Measurements from ENCODE around the gene CDC27.

Gene CDC27

GRCh38 chr17:47188876-47189731, at the start of gene CDC27:
Gene CDC27 (minus strand): TSS chr17:47189295. CDS start chr17:47189172, 123 bp downstream.
- Mint-ChIP-seq H3K9me3 (no peaks in the 10 kb centered on the region), H3K27ac (peak within 1 kb of the TSS; percentile 97 to 99 (median 99))

GRCh38 chr17:47238321-47239010, 49.4 kb upstream of the CDC27 start:
- Mint-ChIP-seq H3K27ac (no peak overlapping the region), H3K9me3 (no peaks in the 10 kb centered on the region), H3K4me3 (no peak overlapping the region), H3K4me1 (peaks cover 18% of the 10 kb centered on the region), H3K36me3 (ENCODE audit: low read depth) (no peaks in the 10 kb centered on the region), H3K27me3 (ENCODE audit: low read depth) (no peaks in the 10 kb centered on the region)
- no peak for TF ChIP-seq CTCF (IDR thresholded peaks at IDR 0.05; ENCODE audit: unreplicated experiment in 3 of 3)

More at GRCh38 chr17:47188876-47189731, at the start of gene CDC27:
- Mint-ChIP-seq H3K27me3 (ENCODE audit: low read depth) (no peaks in the 10 kb centered on the region), H3K4me1 (peaks cover 53% of the 10 kb centered on the region), H3K36me3 (ENCODE audit: low read depth) (peaks cover 4% of the 10 kb centered on the region), H3K4me3 (peak within 1 kb of the TSS; percentile 98 to 99 (median 99))
- no peak for TF ChIP-seq CTCF (IDR thresholded peaks at IDR 0.05; ENCODE audit: unreplicated experiment in 3 of 3)

GRCh38 chr17:47237841-47238240, 48.7 kb upstream of the CDC27 start:
- Mint-ChIP-seq H3K27me3 (ENCODE audit: low read depth) (no peaks in the 10 kb centered on the region), H3K4me3 (no peak overlapping the region), H3K9me3 (no peaks in the 10 kb centered on the region), H3K36me3 (ENCODE audit: low read depth) (no peaks in the 10 kb centered on the region), H3K27ac (no peak overlapping the region), H3K4me1 (peaks cover 18% of the 10 kb centered on the region)
- no peak for TF ChIP-seq CTCF (IDR thresholded peaks at IDR 0.05; ENCODE audit: unreplicated experiment in 3 of 3)

- no peak for TF ChIP-seq CTCF (IDR thresholded peaks at IDR 0.05; ENCODE audit: unreplicated experiment in 3 of 3)
- H3K4me3 Mint-ChIP-seq, result no peak overlapping the region
- H3K27me3 Mint-ChIP-seq (ENCODE audit: low read depth), result peaks cover 5% of the 10 kb centered on the region
- H3K4me1 Mint-ChIP-seq, result peaks cover 22% of the 10 kb centered on the region
- peak overlapping the region in 2 of 3 experiments; percentile 20 to 36 for H3K27ac Mint-ChIP-seq
- no peaks in the 10 kb centered on the region for H3K9me3 Mint-ChIP-seq
- H3K36me3 Mint-ChIP-seq (ENCODE audit: low read depth), result no peaks in the 10 kb centered on the region
Measured at GRCh38 chr17:47235923-47236322, 46.8 kb upstream of the CDC27 start.

GRCh38 chr17:47235506-47235905, 46.4 kb upstream of the CDC27 start:
- Mint-ChIP-seq H3K4me1 (peaks cover 23% of the 10 kb centered on the region), H3K27me3 (ENCODE audit: low read depth) (peaks cover 7% of the 10 kb centered on the region)

More at GRCh38 chr17:47235506-47235905, 46.4 kb upstream of the CDC27 start:
- TF ChIP-seq CTCF (IDR thresholded peaks at IDR 0.05; ENCODE audit: unreplicated experiment in 3 of 3), result no peak
- no peaks in the 10 kb centered on the region for H3K36me3 Mint-ChIP-seq (ENCODE audit: low read depth)
- H3K27ac Mint-ChIP-seq, result peak overlapping the region in 1 of 3 experiments; percentile 36
- H3K4me3 Mint-ChIP-seq, result no peak overlapping the region
- H3K9me3 Mint-ChIP-seq, result no peaks in the 10 kb centered on the region
